ENCODE measurements around the gene PRKRA. TPM values are rescaled to one million over a fixed set of nuclear protein-coding genes. Genes with fewer than 3 reads are reported as not detected.

The PRKRA gene
- total and polyA plus RNA-seq, 9 of the 15 experiments (the other 6 are each of a cell fraction or from before 2014, with no cell fraction given), result 14.1 to 78.1 (median 52.3) TPM

DNA sequence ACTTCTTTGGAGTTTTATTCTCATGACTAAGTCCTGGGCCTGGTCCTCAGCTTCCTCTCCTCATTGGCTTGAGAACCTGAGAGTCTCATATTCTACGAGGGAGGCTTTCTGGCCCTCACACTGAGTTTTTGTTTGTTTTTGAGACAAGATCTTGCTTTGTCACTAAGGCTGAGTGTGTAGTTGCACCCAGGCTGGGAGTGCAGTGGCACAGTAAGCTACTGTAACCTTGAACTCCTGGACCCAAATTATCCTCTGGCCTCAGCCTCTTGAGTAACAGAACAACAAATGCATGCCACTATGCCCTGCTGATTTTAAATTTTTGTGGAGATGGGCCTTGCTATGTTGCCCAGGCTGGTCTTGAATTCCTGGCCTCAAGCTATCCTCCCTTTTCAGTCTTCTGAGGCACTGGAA, 22.6 kb downstream of the PRKRA start (continued):
- TF ChIP-seq, protein P1, sequence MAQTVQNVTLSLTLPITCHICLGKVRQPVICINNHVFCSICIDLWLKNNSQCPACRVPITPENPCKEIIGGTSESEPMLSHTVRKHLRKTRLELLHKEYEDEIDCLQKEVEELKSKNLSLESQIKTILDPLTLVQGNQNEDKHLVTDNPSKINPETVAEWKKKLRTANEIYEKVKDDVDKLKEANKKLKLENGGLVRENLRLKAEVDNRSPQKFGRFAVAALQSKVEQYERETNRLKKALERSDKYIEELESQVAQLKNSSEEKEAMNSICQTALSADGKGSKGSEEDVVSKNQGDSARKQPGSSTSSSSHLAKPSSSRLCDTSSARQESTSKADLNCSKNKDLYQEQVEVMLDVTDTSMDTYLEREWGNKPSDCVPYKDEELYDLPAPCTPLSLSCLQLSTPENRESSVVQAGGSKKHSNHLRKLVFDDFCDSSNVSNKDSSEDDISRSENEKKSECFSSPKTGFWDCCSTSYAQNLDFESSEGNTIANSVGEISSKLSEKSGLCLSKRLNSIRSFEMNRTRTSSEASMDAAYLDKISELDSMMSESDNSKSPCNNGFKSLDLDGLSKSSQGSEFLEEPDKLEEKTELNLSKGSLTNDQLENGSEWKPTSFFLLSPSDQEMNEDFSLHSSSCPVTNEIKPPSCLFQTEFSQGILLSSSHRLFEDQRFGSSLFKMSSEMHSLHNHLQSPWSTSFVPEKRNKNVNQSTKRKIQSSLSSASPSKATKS (CRISPR knock-in tag; IDR thresholded peaks at IDR 0.05), result no peak
- TF ChIP-seq TRIM25 (IDR thresholded peaks at IDR 0.05; ENCODE audit: borderline replicate concordance) (no peak), SMC3 (conservative IDR thresholded peaks at IDR 0.05; ENCODE audit: insufficient read depth, low read depth, low read length) (no peak), TCF7 (IDR thresholded peaks at IDR 0.05; ENCODE audit: borderline replicate concordance) (no peak), ZNF551 (CRISPR knock-in tag; IDR thresholded peaks at IDR 0.05) (no peak), RHOXF2B (CRISPR knock-in tag; conservative IDR thresholded peaks at IDR 0.05) (no peak), ARID1B (IDR thresholded peaks at IDR 0.05) (peak; percentile 82), HDAC2 (IDR thresholded peaks at IDR 0.05) (peak; percentile 31; the same call in 1 of the 2 replicates), ZFPM2 (CRISPR knock-in tag; IDR thresholded peaks at IDR 0.05) (no peak), GATAD2B (IDR thresholded peaks at IDR 0.05; ENCODE audit: borderline replicate concordance) (no peak), NRF1 (conservative IDR thresholded peaks at IDR 0.05 in 1 of 2, IDR thresholded peaks at IDR 0.05 in 1 of 2) (0 out of 4 replicates have a peak, but pooled peaks of 1 of the 2 experiments have one; percentile 17), SOX6 (IDR thresholded peaks at IDR 0.05) (peak; percentile 86), RAD51 (IDR thresholded peaks at IDR 0.05; ENCODE audit: borderline replicate concordance, low read depth) (no peak), E2F3 (CRISPR knock-in tag; IDR thresholded peaks at IDR 0.05) (no peak)
- TF ChIP-seq, protein P2, sequence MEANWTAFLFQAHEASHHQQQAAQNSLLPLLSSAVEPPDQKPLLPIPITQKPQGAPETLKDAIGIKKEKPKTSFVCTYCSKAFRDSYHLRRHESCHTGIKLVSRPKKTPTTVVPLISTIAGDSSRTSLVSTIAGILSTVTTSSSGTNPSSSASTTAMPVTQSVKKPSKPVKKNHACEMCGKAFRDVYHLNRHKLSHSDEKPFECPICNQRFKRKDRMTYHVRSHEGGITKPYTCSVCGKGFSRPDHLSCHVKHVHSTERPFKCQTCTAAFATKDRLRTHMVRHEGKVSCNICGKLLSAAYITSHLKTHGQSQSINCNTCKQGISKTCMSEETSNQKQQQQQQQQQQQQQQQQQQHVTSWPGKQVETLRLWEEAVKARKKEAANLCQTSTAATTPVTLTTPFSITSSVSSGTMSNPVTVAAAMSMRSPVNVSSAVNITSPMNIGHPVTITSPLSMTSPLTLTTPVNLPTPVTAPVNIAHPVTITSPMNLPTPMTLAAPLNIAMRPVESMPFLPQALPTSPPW (CRISPR knock-in tag; IDR thresholded peaks at IDR 0.05), result no peak

Measured in K562 (cell line).